AG04450 (cell line): ENCODE measurements around the gene CCNE1. TPM values are rescaled to one million over a fixed set of nuclear protein-coding genes. Genes with fewer than 3 reads are reported as not detected.

Experiments
- CTCF ChIA-PET: fragments of 300-600, 350-600 bp; formaldehyde crosslinking; extraction: SDS; loops from one replicate; lab custom pipeline; 2022; ENCODE audit warnings: antibody characterized with exemption, inconsistent platforms; lab: Charles Lee
- POLR2A ChIA-PET: fragments of 350-600 bp; formaldehyde crosslinking; extraction: SDS; loops from one replicate; lab custom pipeline; 2021; ENCODE audit warnings: antibody characterized with exemption, inconsistent platforms; lab: Yijun Ruan, JAX
- DNase-seq: peaks from one replicate; pipeline ENCODE4 v3.0.0-alpha.2; 2011; ENCODE audit warnings: low read depth, low spot score
- H3K27ac ChIP-seq: one replicate; pipeline ENCODE4 v1.5.1; 2012; ENCODE audit warnings: low read depth, low read length, control low read depth
- H3K27me3 ChIP-seq: one replicate; pipeline ENCODE4 v1.6.0; 2012; ENCODE audit warnings: low read length; ENCODE audit not compliant: control insufficient read depth, insufficient read depth
- H3K4me3 ChIP-seq: 2 replicates; pipeline ENCODE4 v1.5.1; 2011; ENCODE audit warnings: mild to moderate bottlenecking, low read depth, low read length, control low read depth
- H3K9me3 ChIP-seq: 2 replicates; pipeline ENCODE4 v1.5.1; 2012; ENCODE audit warnings: low read length; ENCODE audit not compliant: control insufficient read depth, insufficient read depth
- CTCF ChIP-seq: IDR thresholded peaks from 2 replicates; pipeline ENCODE4 v1.5.1; 2011; ENCODE audit warnings: low read depth, low read length, control low read depth, inconsistent platforms
- polyA plus RNA-seq: library from polyadenylated mRNA; depleted of rRNA; stranded (reverse); fragments of >200 nt; gene quantifications from 2 replicates; pipeline ENCODE4 v1.2.3, GENCODE V29; 2011

The CCNE1 gene
- polyA plus RNA-seq, 1 experiment, result 4.8 TPM

GRCh38 chr19:29812080-29812880 lies 489 bp downstream of the CCNE1 start:
- ChIA-PET POLR2A (no interaction called here), CTCF (interaction anchor here (0.6 to 1.7 kb wide), 2 partner anchors 32 to 96 kb away, joined by 3 to 4 read pairs; no protein-coding TSS in a partner anchor)
- no peak overlapping the region for H3K27ac ChIP-seq
- TF ChIP-seq CTCF, result no peak
- DNase-seq, result no peak
- peak overlapping the region; percentile 53 for H3K4me3 ChIP-seq
- no peaks in the 10 kb centered on the region for H3K27me3 ChIP-seq
- no peaks in the 10 kb centered on the region for H3K9me3 ChIP-seq

GRCh38 chr19:29812881-29813275 lies 1.1 kb downstream of the CCNE1 start:
- Histone ChIP-seq H3K27me3 (no peaks in the 10 kb centered on the region), H3K27ac (no peak overlapping the region), H3K9me3 (no peaks in the 10 kb centered on the region), H3K4me3 (peak overlapping the region; percentile 53)
- POLR2A ChIA-PET, result no interaction called here
- no peak for DNase-seq
- CTCF ChIA-PET, result interaction anchor here (1.7 kb wide), 1 partner anchor 31 kb away, joined by 4 read pairs; no protein-coding TSS in a partner anchor
- TF ChIP-seq CTCF, result no peak

- ChIA-PET POLR2A (no interaction called here), CTCF (interaction anchor here (1.5 to 1.7 kb wide), 3 partner anchors 30 to 97 kb away, joined by 4 to 8 read pairs (median 4); no protein-coding TSS in a partner anchor)
- H3K27ac ChIP-seq, result no peak overlapping the region
Measured at GRCh38 chr19:29813642-29814041, 1.9 kb downstream of the CCNE1 start.

GRCh38 chr19:29815231-29815630 lies 3.4 kb downstream of the CCNE1 start:
- ChIA-PET CTCF (interaction anchor here (0.7 to 1.0 kb wide), 2 partner anchors 205 to 287 kb away, joined by 3 to 5 read pairs; no protein-coding TSS in a partner anchor), POLR2A (interaction anchor here (0.7 kb wide), 1 partner anchor 64 kb away, joined by 6 read pairs; no protein-coding TSS in a partner anchor)
- no peak for TF ChIP-seq CTCF
- H3K27me3 ChIP-seq, result no peaks in the 10 kb centered on the region
- H3K4me3 ChIP-seq, result no peak overlapping the region
- no peaks in the 10 kb centered on the region for H3K9me3 ChIP-seq
- DNase-seq, result no peak
- no peak overlapping the region for H3K27ac ChIP-seq

More at GRCh38 chr19:29813642-29814041, 1.9 kb downstream of the CCNE1 start:
- Histone ChIP-seq H3K27me3 (no peaks in the 10 kb centered on the region), H3K4me3 (no peak overlapping the region), H3K9me3 (no peaks in the 10 kb centered on the region)
- DNase-seq, result no peak
- TF ChIP-seq CTCF, result no peak

- H3K9me3 ChIP-seq, result no peaks in the 10 kb centered on the region
- ChIA-PET CTCF (interaction anchor here (1.2 to 1.5 kb wide), 2 partner anchors 58 to 87 kb away, joined by 3 to 5 read pairs; no protein-coding TSS in a partner anchor), POLR2A (interaction anchor here (0.7 kb wide), 1 partner anchor 52 kb away, joined by 3 read pairs; no protein-coding TSS in a partner anchor)
- H3K4me3 ChIP-seq, result no peak overlapping the region
- no peak for TF ChIP-seq CTCF
- no peak for DNase-seq
- no peak overlapping the region for H3K27ac ChIP-seq
- no peaks in the 10 kb centered on the region for H3K27me3 ChIP-seq
Measured at GRCh38 chr19:29817316-29817715, 5.5 kb downstream of the CCNE1 start.
